GM13976 (cell line): ENCODE measurements around the gene YJEFN3.

Experiments
- DNase-seq: peaks from one replicate; pipeline ENCODE4 v3.0.0; 2012; ENCODE audit warnings: low spot score
- CTCF ChIP-seq: IDR thresholded peaks from 2 replicates; pipeline ENCODE4 v1.5.1; 2012; ENCODE audit warnings: borderline replicate concordance, mild to moderate bottlenecking; ENCODE audit not compliant: insufficient read depth; ENCODE audit errors: extremely low read depth, missing control alignments, control extremely low read depth
- in situ Hi-C: fragments of 300-500 bp; cut with MboI; formaldehyde crosslinking; loops from one replicate; pipeline ENCODE4 v1.12.0; 2022; ENCODE audit warnings: low sequenced_read_pairs, mixed read lengths, inconsistent platforms; ENCODE audit not compliant: unreplicated experiment

The YJEFN3 gene

GRCh38 chr19:19548915-19549759 lies 20.4 kb downstream of the YJEFN3 start:
- TF ChIP-seq CTCF = no peak
- no peak for DNase-seq
- in situ Hi-C loops = loop anchor here (25.0 kb wide), 1 partner anchor 738 kb away; no protein-coding TSS in a partner anchor

- DNase-seq = no peak
- TF ChIP-seq CTCF = no peak
- in situ Hi-C loops = loop anchor here (25.0 kb wide), 1 partner anchor 737 kb away; no protein-coding TSS in a partner anchor
These were observed 21.2 kb downstream of the YJEFN3 start for GRCh38 chr19:19549804-19550464.

- TF ChIP-seq CTCF = no peak
- DNase-seq = no peak
- in situ Hi-C loops = no loop called here
These were observed 21.8 kb downstream of the YJEFN3 start for GRCh38 chr19:19550485-19550929.

GRCh38 chr19:19550972-19551852 lies 22.5 kb downstream of the YJEFN3 start:
- no peak for TF ChIP-seq CTCF
- no peak for DNase-seq
- in situ Hi-C loops = no loop called here

- DNase-seq = no peak
- in situ Hi-C loops = no loop called here
- TF ChIP-seq CTCF = no peak
These were observed 23.1 kb downstream of the YJEFN3 start for GRCh38 chr19:19551853-19552192.

GRCh38 chr19:19552798-19553197 lies 24.1 kb downstream of the YJEFN3 start:
- TF ChIP-seq CTCF = peak; percentile 51
- in situ Hi-C loops = no loop called here
- DNase-seq = peak; percentile 82
